ENCODE data around the gene CREB3L2.

DNA sequence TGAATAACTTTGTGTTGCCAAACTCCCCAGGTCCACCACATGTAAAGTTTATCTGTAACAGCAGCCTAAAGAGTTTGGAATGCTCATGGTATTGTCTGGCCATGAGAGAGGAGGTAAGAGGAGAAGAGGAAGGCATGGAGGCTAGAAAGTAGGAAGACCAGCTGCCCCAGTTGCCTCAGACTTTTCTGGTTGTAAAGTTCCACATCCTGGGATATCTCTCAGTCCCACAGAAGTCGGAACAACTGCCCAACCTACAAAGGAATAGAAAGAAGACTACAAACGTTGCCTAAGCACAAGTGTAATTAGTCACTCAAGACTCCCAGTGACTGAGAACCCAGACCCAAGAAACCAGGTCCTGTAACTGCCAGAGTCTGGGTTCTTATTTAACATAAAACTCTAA lies 47.3 kb downstream of the CREB3L2 start:
- TF ChIP-seq, protein P1, sequence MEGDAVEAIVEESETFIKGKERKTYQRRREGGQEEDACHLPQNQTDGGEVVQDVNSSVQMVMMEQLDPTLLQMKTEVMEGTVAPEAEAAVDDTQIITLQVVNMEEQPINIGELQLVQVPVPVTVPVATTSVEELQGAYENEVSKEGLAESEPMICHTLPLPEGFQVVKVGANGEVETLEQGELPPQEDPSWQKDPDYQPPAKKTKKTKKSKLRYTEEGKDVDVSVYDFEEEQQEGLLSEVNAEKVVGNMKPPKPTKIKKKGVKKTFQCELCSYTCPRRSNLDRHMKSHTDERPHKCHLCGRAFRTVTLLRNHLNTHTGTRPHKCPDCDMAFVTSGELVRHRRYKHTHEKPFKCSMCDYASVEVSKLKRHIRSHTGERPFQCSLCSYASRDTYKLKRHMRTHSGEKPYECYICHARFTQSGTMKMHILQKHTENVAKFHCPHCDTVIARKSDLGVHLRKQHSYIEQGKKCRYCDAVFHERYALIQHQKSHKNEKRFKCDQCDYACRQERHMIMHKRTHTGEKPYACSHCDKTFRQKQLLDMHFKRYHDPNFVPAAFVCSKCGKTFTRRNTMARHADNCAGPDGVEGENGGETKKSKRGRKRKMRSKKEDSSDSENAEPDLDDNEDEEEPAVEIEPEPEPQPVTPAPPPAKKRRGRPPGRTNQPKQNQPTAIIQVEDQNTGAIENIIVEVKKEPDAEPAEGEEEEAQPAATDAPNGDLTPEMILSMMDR (IDR thresholded peaks at IDR 0.05 in 2 of 3, conservative IDR thresholded peaks at IDR 0.05 in 1 of 3; ENCODE audit: borderline replicate concordance in 1 of 3, insufficient read depth in 1 of 3, low read depth in 2 of 3, low read length in 2 of 3), result no peak
- TF ChIP-seq EZH2phosphoT487 (IDR thresholded peaks at IDR 0.05; ENCODE audit: borderline replicate concordance) (no peak), ZFX (IDR thresholded peaks at IDR 0.05) (no peak), EZH2 (IDR thresholded peaks at IDR 0.05) (no peak)

Data from HCT116 (cell line).